Fibroblast of villous mesenchyme (primary cell): ENCODE measurements around the gene RNF166. TPM values are rescaled to one million over a fixed set of nuclear protein-coding genes. Genes with fewer than 3 reads are reported as not detected.

Source experiments
- DNase-seq: peaks from one replicate; pipeline ENCODE4 v3.0.0-alpha.2; 2010; ENCODE audit warnings: low read depth
- H3K4me3 ChIP-seq: 2 replicates; pipeline ENCODE4 v1.5.1; 2011; ENCODE audit warnings: low read depth, mild to moderate bottlenecking, low read length
- CTCF ChIP-seq: IDR thresholded peaks from 2 replicates; pipeline ENCODE4 v1.5.1; 2012; ENCODE audit warnings: low read depth, mild to moderate bottlenecking, low read length; ENCODE audit not compliant: insufficient read depth
- total RNA-seq: library from RNA; depleted of rRNA; stranded (reverse); fragments of >200 nt; gene quantifications from 2 replicates; pipeline ENCODE4 v1.2.3, GENCODE V29; 2012

Gene RNF166
- total RNA-seq, 1 donor: 13.0 TPM

GRCh38 chr16:88744577-88745521 lies 38.6 kb upstream of the RNF166 start:
- no peak for DNase-seq
- no peak overlapping the region for H3K4me3 ChIP-seq
- no peak for TF ChIP-seq CTCF

DNA sequence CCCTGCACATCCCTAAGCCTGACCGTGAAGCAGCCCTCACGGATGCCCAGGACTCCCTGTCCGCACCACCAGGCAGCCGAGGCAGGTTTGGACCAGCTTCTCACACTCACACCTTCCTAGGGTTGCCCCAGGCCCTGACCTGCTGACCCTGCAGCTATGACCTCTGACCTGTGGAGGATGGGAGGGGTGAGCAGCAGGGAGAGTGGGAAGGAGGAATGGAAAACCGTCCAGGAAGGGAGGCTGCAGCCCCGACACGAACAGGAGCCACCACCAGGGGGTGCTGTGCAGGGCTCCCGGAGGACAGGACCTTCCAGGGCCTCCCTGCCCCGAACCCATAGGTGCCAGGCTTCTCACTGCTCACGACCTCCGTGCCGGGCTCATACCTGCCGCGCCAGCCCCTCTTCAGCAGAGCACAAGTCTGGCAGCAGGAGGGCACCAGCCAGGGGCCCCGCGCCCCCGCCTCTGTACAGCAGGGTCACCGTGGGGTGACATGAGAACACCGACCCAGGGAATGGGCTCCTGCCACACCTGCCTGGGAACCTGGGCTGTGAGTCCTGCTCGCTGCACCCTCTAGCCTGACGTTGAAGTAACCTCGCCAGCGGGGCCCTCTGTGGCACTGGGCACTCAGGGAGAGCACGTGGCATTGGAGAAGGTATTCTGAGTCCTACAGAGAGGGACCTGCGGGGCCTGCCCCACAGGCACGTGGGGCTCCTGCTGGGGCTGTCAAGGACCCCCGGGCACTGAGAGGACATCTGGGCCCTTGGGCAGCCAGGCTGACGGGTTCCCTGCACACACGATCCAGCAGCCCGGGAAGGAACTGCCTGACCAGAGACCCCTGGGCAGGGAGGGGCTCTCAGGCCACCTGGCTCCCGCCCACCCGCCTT lies 37.7 kb upstream of the RNF166 start:
- TF ChIP-seq CTCF: peak; percentile 89
- no peak overlapping the region for H3K4me3 ChIP-seq
- peak; percentile 69 for DNase-seq

GRCh38 chr16:88742896-88743605 lies 36.8 kb upstream of the RNF166 start:
- DNase-seq: no peak
- no peak overlapping the region for H3K4me3 ChIP-seq
- TF ChIP-seq CTCF: no peak

GRCh38 chr16:88741368-88741767 lies 35.2 kb upstream of the RNF166 start:
- TF ChIP-seq CTCF: no peak
- no peak overlapping the region for H3K4me3 ChIP-seq
- DNase-seq: no peak

DNA sequence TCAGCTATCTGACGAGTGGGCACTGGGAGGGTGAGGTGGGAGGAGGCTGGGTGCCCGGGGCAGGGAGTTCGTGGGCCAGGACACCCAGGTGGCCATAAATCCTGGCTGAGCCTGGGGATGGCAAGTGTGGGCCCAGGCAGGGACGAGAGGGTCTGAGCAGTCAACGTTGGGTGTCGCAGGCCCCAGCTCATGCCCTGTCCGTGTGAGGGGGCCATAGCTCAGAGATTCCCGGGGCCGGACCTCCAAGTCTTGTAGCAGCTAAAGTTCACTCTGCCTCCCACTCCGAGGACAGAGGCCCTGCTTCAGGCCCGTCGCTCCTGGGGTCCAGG lies 34.5 kb upstream of the RNF166 start:
- H3K4me3 ChIP-seq: no peak overlapping the region
- TF ChIP-seq CTCF: no peak
- DNase-seq: no peak

GRCh38 chr16:88739977-88740726 lies 33.9 kb upstream of the RNF166 start:
- no peak overlapping the region for H3K4me3 ChIP-seq
- TF ChIP-seq CTCF: no peak
- DNase-seq: no peak
